ENCODE data around the gene PPP4R4.
A peak's percentile ranks its signal among the peaks of the same experiment; 100 is the strongest.

The PPP4R4 gene

GRCh38 chr14:94316692-94317091 is 142.6 kb downstream of the PPP4R4 start:
- no peak overlapping the region for H3K4me3 ChIP-seq (ENCODE audit: low read length)
- no peak for TF ChIP-seq CTCF (conservative IDR thresholded peaks at IDR 0.05; ENCODE audit: low read length)
- DNase-seq (ENCODE audit: low read depth): no peak

GRCh38 chr14:94317259-94317658 is 143.1 kb downstream of the PPP4R4 start:
- DNase-seq (ENCODE audit: low read depth): peak; percentile 16
- no peak overlapping the region for H3K4me3 ChIP-seq (ENCODE audit: low read length)
- TF ChIP-seq CTCF (conservative IDR thresholded peaks at IDR 0.05; ENCODE audit: low read length): no peak

GRCh38 chr14:94320243-94320642 is 146.1 kb downstream of the PPP4R4 start:
- no peak overlapping the region for H3K4me3 ChIP-seq (ENCODE audit: low read length)
- DNase-seq (ENCODE audit: low read depth): no peak
- no peak for TF ChIP-seq CTCF (conservative IDR thresholded peaks at IDR 0.05; ENCODE audit: low read length)

GRCh38 chr14:94321421-94322271 is 147.5 kb downstream of the PPP4R4 start:
- no peak for TF ChIP-seq CTCF (conservative IDR thresholded peaks at IDR 0.05; ENCODE audit: low read length)
- H3K4me3 ChIP-seq (ENCODE audit: low read length): no peak overlapping the region

GRCh38 chr14:94322648-94323570 is 148.8 kb downstream of the PPP4R4 start, which contains the start of gene SERPINA6:
Gene SERPINA6 (minus strand): TSS chr14:94323336. CDS start chr14:94314648, 8,688 bp downstream.
- no peak for DNase-seq (ENCODE audit: low read depth)
- H3K4me3 ChIP-seq (ENCODE audit: low read length): no peak within 1 kb of the TSS
- TF ChIP-seq CTCF (conservative IDR thresholded peaks at IDR 0.05; ENCODE audit: low read length): no peak

More at GRCh38 chr14:94321421-94322271, 147.5 kb downstream of the PPP4R4 start:
- no peak for DNase-seq (ENCODE audit: low read depth)

- TF ChIP-seq CTCF (conservative IDR thresholded peaks at IDR 0.05; ENCODE audit: low read length): no peak
- DNase-seq (ENCODE audit: low read depth): no peak
- H3K4me3 ChIP-seq (ENCODE audit: low read length): no peak overlapping the region
Observed at GRCh38 chr14:94328196-94328595, 154.1 kb downstream of the PPP4R4 start.
